ENCODE data around the gene ADAM22. TPM values are rescaled to one million over a fixed set of nuclear protein-coding genes. Genes with fewer than 3 reads are reported as not detected.

ADAM22 gene
- total RNA-seq, 1 experiment from 2014 or later = 10.0 TPM

GRCh38 chr7:87984088-87984487, 50.0 kb downstream of the ADAM22 start:
- POLR2A ChIA-PET = no interaction called here
- no peak overlapping the region for H3K4me2 ChIP-seq (ENCODE audit: low read length)
- RAD21 ChIA-PET (ENCODE audit: low non-redundant PET in 1 of 2, low total read pairs in 2 of 2, uncharacterized antibody in 2 of 2, unreplicated experiment in 2 of 2) = no interaction called here

More at GRCh38 chr7:87984088-87984487, 50.0 kb downstream of the ADAM22 start:
- ATAC-seq (no peak), DNase-seq (ENCODE audit: low read depth, low spot score) (no peak)
- no peak for TF ChIP-seq EZH2phosphoT487 (IDR thresholded peaks at IDR 0.05; ENCODE audit: borderline replicate concordance)
- no peak for TF ChIP-seq RAD21 (IDR thresholded peaks at IDR 0.05; ENCODE audit: low read depth)
- no peak for TF ChIP-seq EGR1 (IDR thresholded peaks at IDR 0.05; ENCODE audit: low read depth)
- TF ChIP-seq SRF (IDR thresholded peaks at IDR 0.05; ENCODE audit: low read depth) = no peak
- TF ChIP-seq ZFX (IDR thresholded peaks at IDR 0.05) = no peak
- no peak for TF ChIP-seq JUND (IDR thresholded peaks at IDR 0.05)
- no peak for TF ChIP-seq ZNF274 (IDR thresholded peaks at IDR 0.05; ENCODE audit: low read depth, low read length)
- no peak for TF ChIP-seq CEBPB (IDR thresholded peaks at IDR 0.05; ENCODE audit: low read depth)
- no peak for TF ChIP-seq MAX (IDR thresholded peaks at IDR 0.05)
- no peak for TF ChIP-seq SIN3A (IDR thresholded peaks at IDR 0.05; ENCODE audit: low read depth)
- no peak for TF ChIP-seq POLR2A (IDR thresholded peaks at IDR 0.05; ENCODE audit: borderline replicate concordance, extremely low read depth, insufficient read depth, insufficient read length)
- TF ChIP-seq, protein P1, sequence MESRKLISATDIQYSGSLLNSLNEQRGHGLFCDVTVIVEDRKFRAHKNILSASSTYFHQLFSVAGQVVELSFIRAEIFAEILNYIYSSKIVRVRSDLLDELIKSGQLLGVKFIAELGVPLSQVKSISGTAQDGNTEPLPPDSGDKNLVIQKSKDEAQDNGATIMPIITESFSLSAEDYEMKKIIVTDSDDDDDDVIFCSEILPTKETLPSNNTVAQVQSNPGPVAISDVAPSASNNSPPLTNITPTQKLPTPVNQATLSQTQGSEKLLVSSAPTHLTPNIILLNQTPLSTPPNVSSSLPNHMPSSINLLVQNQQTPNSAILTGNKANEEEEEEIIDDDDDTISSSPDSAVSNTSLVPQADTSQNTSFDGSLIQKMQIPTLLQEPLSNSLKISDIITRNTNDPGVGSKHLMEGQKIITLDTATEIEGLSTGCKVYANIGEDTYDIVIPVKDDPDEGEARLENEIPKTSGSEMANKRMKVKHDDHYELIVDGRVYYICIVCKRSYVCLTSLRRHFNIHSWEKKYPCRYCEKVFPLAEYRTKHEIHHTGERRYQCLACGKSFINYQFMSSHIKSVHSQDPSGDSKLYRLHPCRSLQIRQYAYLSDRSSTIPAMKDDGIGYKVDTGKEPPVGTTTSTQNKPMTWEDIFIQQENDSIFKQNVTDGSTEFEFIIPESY (IDR thresholded peaks at IDR 0.05; ENCODE audit: extremely low read depth, insufficient replicate concordance, low read length) = no peak
- no peak for TF ChIP-seq TCF7L2 (IDR thresholded peaks at IDR 0.05; ENCODE audit: borderline replicate concordance, extremely low read depth, insufficient read depth, insufficient read length)
- no peak for TF ChIP-seq SP1 (IDR thresholded peaks at IDR 0.05; ENCODE audit: low read depth)
- TF ChIP-seq ATF3 (IDR thresholded peaks at IDR 0.05) = no peak
- TF ChIP-seq CTCF (IDR thresholded peaks at IDR 0.05 in 2 of 3, conservative IDR thresholded peaks at IDR 0.05 in 1 of 3; ENCODE audit: borderline replicate concordance in 1 of 3, insufficient read depth in 1 of 3, low read depth in 2 of 3, low read length in 2 of 3) = no peak
- TF ChIP-seq POLR2AphosphoS5 (IDR thresholded peaks at IDR 0.05; ENCODE audit: low read depth, low read length) = no peak
- no peak for TF ChIP-seq FOSL1 (IDR thresholded peaks at IDR 0.05; ENCODE audit: low read depth)
- TF ChIP-seq ELF1 (IDR thresholded peaks at IDR 0.05; ENCODE audit: borderline replicate concordance, low read depth) = no peak
- intact Hi-C loops (cut with micrococcal nuclease) = no loop called here
- H3K4me1 ChIP-seq (ENCODE audit: control insufficient read depth in 1 of 2, insufficient read depth in 2 of 2, low read length in 2 of 2) = no peaks in the 10 kb centered on the region
- H3K79me2 ChIP-seq (ENCODE audit: insufficient read depth, low read length) = no peaks in the 10 kb centered on the region
- H3K4me3 ChIP-seq (replicated peaks in 1 of 2; ENCODE audit: low read depth in 1 of 2, low read length in 2 of 2) = no peak overlapping the region
- H3K9me2 ChIP-seq (ENCODE audit: insufficient read depth) = no peaks in the 10 kb centered on the region
- H4K20me1 ChIP-seq (ENCODE audit: insufficient read depth) = no peaks in the 10 kb centered on the region
- H2AFZ ChIP-seq (ENCODE audit: low read depth, low read length, poor library complexity, severe bottlenecking) = no peak overlapping the region
- no peak overlapping the region for H3K27ac ChIP-seq (ENCODE audit: low read depth, low read length)
- no TSS peak for BruUV-seq (replicated peaks)
- H3K9ac ChIP-seq (ENCODE audit: low read length) = no peak overlapping the region
- H3K27me3 ChIP-seq (ENCODE audit: insufficient read depth, low read length) = no peaks in the 10 kb centered on the region
- no peaks in the 10 kb centered on the region for H3K9me3 ChIP-seq (ENCODE audit: control insufficient read depth in 1 of 2, insufficient read depth in 1 of 2, low read depth in 1 of 2, low read length in 2 of 2)
- H3K36me3 ChIP-seq (ENCODE audit: control insufficient read depth in 1 of 2, insufficient read depth in 2 of 2, low read length in 2 of 2) = no peaks in the 10 kb centered on the region
- CTCF ChIA-PET = no interaction called here
